DND-41 (cell line): Measurements from ENCODE around the gene TRIM63.

Experiments used
- ATAC-seq: fragments of 200-7000 bp; cut with Tn5 transposase; 3 replicates; pipeline ENCODE4 v1.9.1; 2021; ENCODE audit warnings: low read depth; ENCODE audit not compliant: insufficient read depth
- DNase-seq: peaks from one replicate; pipeline ENCODE4 v3.0.0-alpha.2; 2020
- H2AFZ ChIP-seq: 2 replicates; pipeline ENCODE4 v1.6.0; 2012; ENCODE audit warnings: low read depth, low read length
- H3K27ac ChIP-seq: 2 replicates; pipeline ENCODE4 v1.5.1; 2012; ENCODE audit warnings: low read length, inconsistent platforms
- H3K27me3 ChIP-seq: fragments of 200-600 bp; sonication (generic); 2 replicates; pipeline ENCODE4 v1.6.0; 2012; ENCODE audit warnings: low read length, mild to moderate bottlenecking, inconsistent platforms; ENCODE audit not compliant: insufficient read depth, poor library complexity
- H3K36me3 ChIP-seq: 2 replicates; pipeline ENCODE4 v1.5.1; 2012; ENCODE audit warnings: low read length, inconsistent platforms; ENCODE audit not compliant: insufficient read depth
- H3K4me1 ChIP-seq: 2 replicates; pipeline ENCODE4 v1.5.1; 2012; ENCODE audit warnings: mild to moderate bottlenecking, low read length; ENCODE audit not compliant: insufficient read depth
- H3K4me2 ChIP-seq: 2 replicates; pipeline ENCODE4 v1.6.0; 2012; ENCODE audit warnings: mild to moderate bottlenecking, moderate library complexity, low read length, inconsistent platforms; ENCODE audit not compliant: insufficient read depth
- H3K4me3 ChIP-seq, 2 experiments: fragments of 200-600 bp in 1 of 2; shearing (Covaris generic) in 1 of 2; 2 replicates each; pipeline ENCODE4 v1.5.1; 2012 to 2016; ENCODE audit warnings: inconsistent platforms in 2 of 2, low read length in 2 of 2, mild to moderate bottlenecking in 2 of 2, low read depth in 1 of 2, moderate library complexity in 1 of 2
- H3K79me2 ChIP-seq: 2 replicates; pipeline ENCODE4 v1.6.0; 2012; ENCODE audit warnings: low read length, inconsistent platforms; ENCODE audit not compliant: insufficient read depth
- H3K9ac ChIP-seq: 2 replicates; pipeline ENCODE4 v1.6.0; 2012; ENCODE audit warnings: low read depth, mild to moderate bottlenecking, inconsistent platforms, low read length, moderate library complexity
- H3K9me3 ChIP-seq: 2 replicates; pipeline ENCODE4 v1.5.1; 2012; ENCODE audit warnings: low read length, moderate library complexity, mild to moderate bottlenecking, inconsistent platforms; ENCODE audit not compliant: insufficient read depth, severe bottlenecking
- H4K20me1 ChIP-seq: 2 replicates; pipeline ENCODE4 v1.6.0; 2012; ENCODE audit warnings: low read length; ENCODE audit not compliant: insufficient read depth
- EZH2 ChIP-seq: IDR thresholded peaks from 3 replicates; pipeline ENCODE4 v1.6.1; 2012; ENCODE audit warnings: borderline replicate concordance, low read depth, mild to moderate bottlenecking, moderate library complexity, low read length, inconsistent platforms; ENCODE audit not compliant: severe bottlenecking
- TF ChIP-seq, protein P1 (sequence below): IDR thresholded peaks from 2 replicates; pipeline ENCODE4 v1.5.1; 2012; ENCODE audit warnings: borderline replicate concordance, low read length, moderate library complexity, mild to moderate bottlenecking; ENCODE audit not compliant: poor library complexity, severe bottlenecking; ENCODE audit errors: extremely low read depth

TRIM63 gene

DNA sequence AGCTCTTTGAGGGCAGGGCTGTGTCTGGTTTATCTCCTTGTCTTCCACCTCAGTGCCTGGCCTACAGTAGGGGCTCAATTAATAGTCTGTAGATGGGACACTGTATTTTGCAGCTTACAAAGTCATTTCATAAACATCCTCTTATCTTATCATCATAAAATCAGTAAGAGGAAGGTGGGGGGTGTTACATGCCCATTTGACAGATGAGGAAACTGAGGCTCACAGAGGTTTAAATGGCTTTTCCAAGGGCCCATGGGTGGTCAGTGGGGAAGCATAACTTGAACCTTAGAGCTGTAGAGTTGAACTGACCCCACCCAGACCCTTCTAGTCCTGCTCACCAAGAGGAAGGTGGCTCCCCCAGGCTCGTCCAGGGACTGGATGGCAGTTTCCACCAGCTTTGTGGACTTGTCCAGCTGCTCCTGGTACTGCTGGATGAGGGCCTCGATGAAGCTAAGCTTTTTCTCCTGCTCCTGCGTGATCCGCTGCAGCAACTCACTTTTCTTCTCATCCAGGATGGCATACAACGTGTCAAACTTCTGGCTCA is 9.3 kb downstream of the TRIM63 start:
- Histone ChIP-seq H3K4me1 (no peaks in the 10 kb centered on the region), H3K4me3 (no peak overlapping the region), H3K9ac (no peak overlapping the region), H3K79me2 (no peaks in the 10 kb centered on the region), H3K27ac (no peak overlapping the region), H4K20me1 (no peaks in the 10 kb centered on the region), H3K4me2 (no peak overlapping the region), H3K36me3 (no peaks in the 10 kb centered on the region), H3K9me3 (no peaks in the 10 kb centered on the region), H3K27me3 (peaks cover 30% of the 10 kb centered on the region), H2AFZ (no peak overlapping the region)
- no peak for DNase-seq
- no peak for ATAC-seq
- TF ChIP-seq, protein P1, sequence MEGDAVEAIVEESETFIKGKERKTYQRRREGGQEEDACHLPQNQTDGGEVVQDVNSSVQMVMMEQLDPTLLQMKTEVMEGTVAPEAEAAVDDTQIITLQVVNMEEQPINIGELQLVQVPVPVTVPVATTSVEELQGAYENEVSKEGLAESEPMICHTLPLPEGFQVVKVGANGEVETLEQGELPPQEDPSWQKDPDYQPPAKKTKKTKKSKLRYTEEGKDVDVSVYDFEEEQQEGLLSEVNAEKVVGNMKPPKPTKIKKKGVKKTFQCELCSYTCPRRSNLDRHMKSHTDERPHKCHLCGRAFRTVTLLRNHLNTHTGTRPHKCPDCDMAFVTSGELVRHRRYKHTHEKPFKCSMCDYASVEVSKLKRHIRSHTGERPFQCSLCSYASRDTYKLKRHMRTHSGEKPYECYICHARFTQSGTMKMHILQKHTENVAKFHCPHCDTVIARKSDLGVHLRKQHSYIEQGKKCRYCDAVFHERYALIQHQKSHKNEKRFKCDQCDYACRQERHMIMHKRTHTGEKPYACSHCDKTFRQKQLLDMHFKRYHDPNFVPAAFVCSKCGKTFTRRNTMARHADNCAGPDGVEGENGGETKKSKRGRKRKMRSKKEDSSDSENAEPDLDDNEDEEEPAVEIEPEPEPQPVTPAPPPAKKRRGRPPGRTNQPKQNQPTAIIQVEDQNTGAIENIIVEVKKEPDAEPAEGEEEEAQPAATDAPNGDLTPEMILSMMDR = no peak
- TF ChIP-seq EZH2 = no peak

GRCh38 chr1:26057189-26057588 is 10.2 kb downstream of the TRIM63 start:
- Histone ChIP-seq H3K4me1 (no peaks in the 10 kb centered on the region), H3K27ac (no peak overlapping the region), H3K79me2 (no peaks in the 10 kb centered on the region), H3K4me2 (no peak overlapping the region), H3K9me3 (no peaks in the 10 kb centered on the region), H2AFZ (no peak overlapping the region), H4K20me1 (no peaks in the 10 kb centered on the region), H3K27me3 (peaks cover 27% of the 10 kb centered on the region), H3K4me3 (no peak overlapping the region), H3K9ac (no peak overlapping the region), H3K36me3 (no peaks in the 10 kb centered on the region)
- DNase-seq (no peak), ATAC-seq (no peak)
- TF ChIP-seq EZH2 = no peak
- TF ChIP-seq, protein P1 = no peak

GRCh38 chr1:26055041-26055440 is 12.4 kb downstream of the TRIM63 start:
- Histone ChIP-seq H3K79me2 (no peaks in the 10 kb centered on the region), H3K4me2 (no peak overlapping the region), H3K36me3 (no peaks in the 10 kb centered on the region), H3K4me3 (no peak overlapping the region), H3K27me3 (peaks cover 29% of the 10 kb centered on the region), H3K4me1 (no peaks in the 10 kb centered on the region), H2AFZ (no peak overlapping the region), H3K27ac (no peak overlapping the region), H3K9me3 (no peaks in the 10 kb centered on the region), H4K20me1 (no peaks in the 10 kb centered on the region), H3K9ac (no peak overlapping the region)
- ATAC-seq (no peak), DNase-seq (no peak)
- TF ChIP-seq, protein P1 = no peak
- no peak for TF ChIP-seq EZH2
